Ishikawa (cell line): ENCODE data around the gene ECE2.

Source experiments
- CEBPB ChIP-seq: IDR thresholded peaks from 2 replicates; pipeline ENCODE4 v1.6.1; 2012
- CREB1 ChIP-seq: IDR thresholded peaks from 2 replicates; pipeline ENCODE4 v1.6.1; 2012; ENCODE audit warnings: low read depth
- FOXM1 ChIP-seq: IDR thresholded peaks from 2 replicates; pipeline ENCODE4 v1.6.1; 2012; ENCODE audit warnings: low read depth, borderline replicate concordance
- MAX ChIP-seq: IDR thresholded peaks from 2 replicates; pipeline ENCODE4 v1.6.1; 2012
- NFIC ChIP-seq: IDR thresholded peaks from 2 replicates; pipeline ENCODE4 v1.6.1; 2012
- RAD21 ChIP-seq: IDR thresholded peaks from 2 replicates; pipeline ENCODE4 v1.6.1; 2012; ENCODE audit warnings: low read depth
- REST ChIP-seq: IDR thresholded peaks from 2 replicates; pipeline ENCODE4 v1.6.1; 2012; ENCODE audit warnings: low read depth, mild to moderate bottlenecking
- TAF1 ChIP-seq: IDR thresholded peaks from 2 replicates; pipeline ENCODE4 v1.6.1; 2012; ENCODE audit warnings: low read depth, mild to moderate bottlenecking
- TEAD4 ChIP-seq: IDR thresholded peaks from 2 replicates; pipeline ENCODE4 v1.6.1; 2012
- USF1 ChIP-seq: IDR thresholded peaks from 2 replicates; pipeline ENCODE4 v1.6.1; 2012
- ZBTB7A ChIP-seq: IDR thresholded peaks from 2 replicates; pipeline ENCODE4 v1.6.1; 2012; ENCODE audit warnings: low read depth

GRCh38 chr3:184233127-184233843 is 42.5 kb upstream of the ECE2 start:
- TF ChIP-seq CEBPB (no peak), FOXM1 (no peak), MAX (no peak), TEAD4 (no peak), ZBTB7A (no peak), REST (no peak), RAD21 (no peak), NFIC (no peak), TAF1 (no peak), USF1 (no peak), CREB1 (no peak)
